Measurements from ENCODE around the gene DIS3.
A peak's percentile ranks its signal among the peaks of the same experiment; 100 is the strongest.
"Not testable (repeated sequence)": the region's sequence is repeated elsewhere in the genome, so short reads cannot be mapped to it uniquely, and the experiment has no call there.

The DIS3 gene

DNA sequence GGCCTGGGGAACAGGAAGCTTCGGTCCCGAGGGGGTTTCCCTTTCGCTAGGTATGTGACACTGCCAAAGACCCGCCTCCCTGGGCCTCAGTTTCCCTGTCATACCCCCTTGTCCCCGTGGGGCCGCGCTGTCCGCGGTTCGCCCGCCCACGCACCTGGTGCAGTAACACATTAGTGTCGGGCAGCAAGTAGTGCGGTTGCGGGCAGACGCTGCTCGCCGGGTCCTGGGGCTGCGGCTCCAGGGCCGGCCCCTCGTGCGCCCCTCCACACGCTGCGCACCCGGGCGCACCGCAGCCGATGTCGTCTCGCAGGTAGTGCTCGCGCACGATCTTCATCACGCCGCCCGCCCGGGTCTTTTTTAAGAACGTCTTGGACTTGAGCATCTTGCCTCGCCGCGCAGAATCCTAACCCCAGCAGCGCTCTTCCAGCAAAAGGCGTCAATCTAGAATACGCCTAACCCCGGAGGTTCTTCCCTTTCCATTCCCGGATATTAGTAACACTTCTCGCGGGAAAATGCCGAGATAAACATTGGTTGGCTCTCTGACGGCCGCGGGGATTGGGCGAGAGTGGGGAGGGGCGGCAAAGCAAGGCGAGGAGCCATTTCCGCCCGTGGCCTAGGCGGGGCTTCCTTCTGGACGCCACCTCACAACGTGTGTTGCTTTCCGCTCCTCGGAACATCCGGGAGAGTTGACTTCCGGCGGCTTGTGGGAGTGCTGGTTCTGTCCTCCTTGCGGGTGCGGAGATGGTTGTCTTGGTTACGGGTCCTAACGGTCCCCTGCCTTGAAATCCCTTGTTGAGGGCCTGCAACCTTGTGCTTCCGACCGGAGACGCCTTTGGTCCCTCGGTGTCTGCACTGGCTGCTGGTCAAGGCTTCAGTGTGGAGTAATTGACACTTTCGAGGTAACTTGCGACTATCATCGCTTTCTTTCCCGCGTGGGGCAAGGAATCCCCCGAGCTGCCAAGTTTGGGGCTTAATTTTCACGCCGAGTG, at the start of gene DIS3, which contains the start of gene PIBF1:
TSS of gene DIS3 (minus strand) at position 450 of the 989 bp plus-strand sequence. CDS start at position 382, 68 bp downstream.
TSS of gene PIBF1 (plus strand) at position 683 of the 989 bp plus-strand sequence. CDS start 1,337 bp downstream, outside the sequence.
- peak; percentile 97 for DNase-seq (ENCODE audit: low spot score)

DNA sequence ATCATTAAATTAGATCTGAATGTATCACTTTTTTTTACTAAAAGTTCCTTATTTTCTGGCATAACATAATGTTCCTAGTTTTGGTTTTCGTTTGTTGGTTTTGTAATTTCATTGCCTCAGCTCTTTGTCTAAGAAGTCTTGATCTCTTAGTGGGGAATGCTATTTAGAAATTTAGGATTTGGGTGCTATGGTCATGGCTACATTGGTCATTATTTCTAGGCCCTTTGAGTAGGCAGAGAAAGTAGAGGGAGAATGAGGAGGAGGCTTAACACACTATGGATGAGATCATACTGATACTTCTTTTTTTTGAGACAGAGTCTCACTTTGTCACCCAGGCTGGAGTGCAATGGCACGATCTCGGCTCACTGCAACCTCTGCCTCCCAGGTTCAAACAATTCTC, 42.0 kb upstream of the DIS3 start:
- no peak for DNase-seq (ENCODE audit: low spot score)

DNA sequence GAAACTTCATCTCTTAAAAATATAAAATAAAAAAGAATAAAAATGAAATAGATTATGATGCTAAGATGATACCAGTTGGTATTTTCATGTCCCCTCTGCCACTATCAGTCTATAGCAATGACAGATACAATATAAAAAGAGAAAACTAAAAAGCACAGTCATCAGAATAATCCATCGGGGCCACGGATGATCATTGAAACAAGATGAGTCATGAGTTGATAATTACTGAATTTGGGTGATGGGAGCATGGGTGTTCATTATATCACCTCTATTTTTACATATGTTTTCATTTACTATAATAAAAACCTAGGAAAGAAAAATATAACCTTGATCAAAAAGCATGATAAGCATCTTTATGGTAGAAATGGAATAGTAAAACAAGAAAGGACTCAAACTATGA, 41.4 kb upstream of the DIS3 start:
- no peak for DNase-seq (ENCODE audit: low spot score)

GRCh38 chr13:72820898-72821279, 39.2 kb upstream of the DIS3 start:
- no peak for DNase-seq (ENCODE audit: low spot score)

DNA sequence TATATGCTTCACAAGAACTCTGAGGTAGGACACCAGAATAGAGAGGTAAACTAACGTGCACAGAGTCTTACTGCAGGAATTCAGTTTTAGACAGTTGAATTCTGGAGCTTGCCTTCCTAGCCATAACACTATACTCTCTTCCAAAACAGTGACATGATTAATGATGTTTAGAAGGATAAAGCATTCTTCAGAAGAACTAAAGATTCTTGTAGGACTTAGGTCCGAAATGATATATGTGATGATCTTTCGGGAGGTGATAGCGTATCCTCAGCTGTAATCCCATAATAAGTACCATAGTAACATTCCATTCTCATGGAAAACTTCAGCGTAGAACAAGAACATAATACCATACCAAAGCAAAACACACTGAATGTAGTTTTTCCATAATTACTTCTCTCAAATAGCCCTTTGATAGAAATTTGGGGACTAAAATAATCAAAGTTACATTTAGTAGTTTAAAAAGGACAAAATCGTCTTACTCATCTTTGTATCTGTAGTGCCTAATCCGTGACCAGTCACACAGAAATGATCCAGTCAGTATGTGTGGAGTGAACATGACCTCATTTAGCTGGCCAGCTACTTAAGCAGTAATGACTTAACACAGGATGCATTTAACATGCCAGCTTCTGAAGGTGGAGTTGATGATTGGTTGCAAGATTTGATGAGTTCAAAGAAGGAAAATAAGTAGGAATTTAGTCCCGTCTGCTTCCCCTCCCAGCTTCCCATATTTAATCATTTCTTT, 38.6 kb upstream of the DIS3 start:
- no peak for DNase-seq (ENCODE audit: low spot score)

GRCh38 chr13:72808917-72809500, 27.3 kb upstream of the DIS3 start:
- DNase-seq (ENCODE audit: low spot score) = no peak

- DNase-seq (ENCODE audit: low spot score) = not testable (repeated sequence)
These were observed 24.8 kb upstream of the DIS3 start for GRCh38 chr13:72806514-72806913.

GRCh38 chr13:72805676-72806346, 24.1 kb upstream of the DIS3 start:
- no peak for DNase-seq (ENCODE audit: low spot score)

GRCh38 chr13:72804301-72804700, 22.6 kb upstream of the DIS3 start:
- DNase-seq (ENCODE audit: low spot score) = no peak

DNA sequence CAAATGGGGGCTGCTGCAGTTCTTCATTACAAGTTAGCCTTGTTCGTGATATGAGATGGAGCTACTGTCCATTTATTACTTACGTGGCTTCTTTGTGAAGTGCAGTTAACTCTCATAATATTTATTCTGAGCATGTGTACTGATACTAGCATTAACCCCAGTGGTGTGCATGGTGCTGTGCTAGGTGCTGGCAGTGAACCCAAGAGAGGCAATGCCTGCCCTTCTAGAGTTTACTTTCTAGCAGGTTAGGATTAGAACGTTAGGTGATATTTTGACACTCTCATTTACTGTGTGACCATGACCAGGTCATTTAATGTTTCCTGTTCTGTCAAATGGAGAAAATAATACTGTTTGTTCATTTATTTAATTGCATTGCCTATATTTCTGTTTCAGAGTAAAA, 17.1 kb upstream of the DIS3 start:
- DNase-seq (ENCODE audit: low spot score) = no peak

DNA sequence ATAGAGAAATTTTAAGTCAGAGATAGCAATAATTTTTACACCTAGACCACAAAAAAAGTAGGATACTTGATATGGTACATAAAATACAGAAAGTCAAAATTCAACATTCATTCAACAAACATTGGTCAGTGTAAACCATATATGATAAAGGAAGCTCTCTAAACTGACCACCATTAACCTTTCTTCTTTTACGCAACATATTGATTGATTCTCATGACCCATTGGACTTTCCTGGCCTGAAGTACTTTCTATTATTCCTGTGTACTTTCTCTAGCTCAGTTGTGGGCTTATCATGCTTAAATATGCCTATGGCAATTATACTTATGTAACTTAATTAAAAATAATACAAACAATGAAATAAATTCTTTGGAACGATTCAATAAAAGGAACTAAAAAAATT, 10.9 kb upstream of the DIS3 start:
- DNase-seq (ENCODE audit: low spot score) = no peak

DNA sequence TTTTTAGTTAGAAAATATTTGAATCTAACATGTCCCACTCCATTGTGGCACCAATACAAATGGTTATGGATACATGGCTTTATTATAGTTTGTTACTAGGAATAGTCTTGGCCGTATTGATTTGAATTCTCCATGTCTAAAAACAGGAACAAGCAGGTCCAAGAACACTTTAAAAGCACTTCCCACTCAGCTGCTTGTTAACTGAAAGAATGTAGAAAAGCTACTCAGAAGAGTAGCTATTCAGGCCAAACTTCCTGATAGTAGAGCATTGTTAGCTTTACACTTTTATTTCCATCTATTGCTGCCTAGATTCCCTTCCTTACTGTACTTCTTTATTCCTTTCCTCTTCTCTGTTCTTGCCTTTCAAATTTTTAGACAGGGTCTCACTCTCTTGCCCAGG, 7.1 kb upstream of the DIS3 start:
- DNase-seq (ENCODE audit: low spot score) = no peak

- DNase-seq (ENCODE audit: low spot score) = not testable (repeated sequence)
These were observed 3.0 kb upstream of the DIS3 start for GRCh38 chr13:72784679-72785078.

GRCh38 chr13:72782717-72783116, 1.0 kb upstream of the DIS3 start:
- peak; percentile 12 for DNase-seq (ENCODE audit: low spot score)

GRCh38 chr13:72774019-72774418, 7.7 kb downstream of the DIS3 start:
- DNase-seq (ENCODE audit: low spot score) = no peak

GRCh38 chr13:72763411-72763810, 18.3 kb downstream of the DIS3 start:
- DNase-seq (ENCODE audit: low spot score) = no peak

DNA sequence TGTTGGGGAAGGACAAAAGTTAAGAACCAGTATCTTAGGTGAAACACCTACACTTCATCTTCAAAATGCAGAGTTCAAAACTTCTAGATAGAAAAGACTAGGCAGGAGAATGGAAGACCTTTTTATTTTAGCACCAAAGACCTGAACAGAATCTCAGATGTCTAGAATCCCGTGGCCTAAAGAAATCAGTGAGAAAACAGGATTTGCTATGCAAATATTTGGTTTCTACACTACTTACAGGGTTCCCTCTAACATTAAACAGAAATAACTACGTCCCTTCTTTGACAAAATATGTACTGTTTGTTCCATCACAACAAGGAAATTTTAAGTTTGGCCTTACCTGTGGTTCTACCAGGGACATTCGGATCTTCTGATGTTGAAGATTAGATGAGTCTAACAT, 21.5 kb downstream of the DIS3 start:
- DNase-seq (ENCODE audit: low spot score) = no peak

DNA sequence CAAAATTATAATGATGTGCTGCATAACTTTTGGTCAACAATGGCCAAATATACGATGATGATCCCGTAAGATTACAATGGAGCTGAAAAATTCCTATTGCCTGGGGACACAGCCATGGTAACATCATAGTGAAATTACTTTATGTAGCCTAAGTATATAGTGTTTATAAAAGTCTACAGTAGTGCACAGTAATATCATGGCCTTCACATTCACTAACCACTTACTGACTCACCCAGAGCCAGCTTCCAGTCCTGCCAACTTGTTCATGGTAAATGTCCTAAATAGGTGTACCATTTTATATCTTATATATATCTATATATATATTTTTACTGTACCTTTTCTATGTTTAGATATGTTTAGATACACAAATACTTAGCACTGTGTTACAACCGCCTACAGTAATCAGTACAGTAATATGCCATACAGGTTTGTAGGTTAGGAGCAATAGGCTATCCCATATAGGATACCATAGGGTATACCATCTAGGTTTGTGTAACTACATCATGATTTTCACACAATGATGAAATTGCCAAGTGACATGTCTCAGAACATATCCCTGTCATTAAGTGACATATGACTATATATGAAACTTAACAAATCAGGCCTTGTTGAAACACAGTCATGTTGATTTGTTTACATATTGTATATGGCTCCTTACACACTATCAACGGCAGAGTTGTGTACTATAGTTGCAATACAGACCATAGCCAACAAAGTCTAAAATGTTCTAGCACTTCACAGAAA, 23.7 kb downstream of the DIS3 start:
- no peak for DNase-seq (ENCODE audit: low spot score)

GRCh38 chr13:72754111-72754510, 27.6 kb downstream of the DIS3 start:
- DNase-seq (ENCODE audit: low spot score) = no peak

DNA sequence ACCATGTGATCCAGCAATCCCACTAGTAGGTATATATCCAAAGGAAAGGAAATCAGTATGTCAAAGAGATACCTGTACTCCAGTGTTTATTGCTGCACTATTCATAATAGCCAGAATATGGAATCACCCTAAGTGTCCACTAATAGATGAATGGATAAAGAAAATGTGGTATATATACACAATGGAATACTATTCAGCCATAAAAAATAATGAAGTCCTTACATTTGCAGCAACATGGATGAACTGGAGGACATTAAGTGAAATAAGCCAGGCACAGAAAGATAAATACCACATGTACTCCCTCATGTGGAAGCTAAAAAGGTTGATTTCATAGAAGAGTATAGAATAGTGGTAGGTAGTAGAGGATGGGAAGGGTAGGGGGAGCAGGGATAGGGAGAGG, 30.5 kb downstream of the DIS3 start:
- no peak for DNase-seq (ENCODE audit: low spot score)

DNA sequence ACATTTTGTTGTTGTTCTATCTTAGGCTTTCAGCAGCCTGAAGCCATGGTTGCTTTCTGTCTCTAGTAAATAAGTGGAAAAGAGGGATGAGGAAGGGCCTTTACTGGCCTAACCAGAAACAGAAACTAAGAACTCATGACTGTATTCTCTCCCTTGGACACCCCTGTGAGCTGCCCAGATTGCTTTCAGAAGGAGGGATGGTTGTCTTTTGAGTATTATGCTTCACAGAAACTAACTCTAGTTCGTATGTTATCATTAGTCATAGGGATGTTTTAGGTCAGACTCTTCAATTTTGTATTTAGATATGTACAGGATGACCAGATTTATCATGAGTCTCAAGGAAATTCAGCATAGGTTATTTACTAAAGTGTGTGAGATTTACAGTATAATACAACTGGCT, 36.4 kb downstream of the DIS3 start:
- no peak for DNase-seq (ENCODE audit: low spot score)
